Heart left ventricle (tissue), 16 donors: Measurements from ENCODE around the gene IFITM5. TPM values are rescaled to one million over a fixed set of nuclear protein-coding genes. Genes with fewer than 3 reads are reported as not detected.
A peak's percentile ranks its signal among the peaks of the same experiment; 100 is the strongest.
"Not testable (repeated sequence)": the region's sequence is repeated elsewhere in the genome, so short reads cannot be mapped to it uniquely, and the experiment has no call there.

Experiments
- ATAC-seq, 4 donors: fragments of 200-7000 bp; cut with Tn5 transposase; one replicate each; pipeline ENCODE4 v1.9.1; 2020 to 2022; ENCODE audit warnings: moderate library complexity in 4 of 4, mild to moderate bottlenecking in 3 of 4, moderate number of reproducible peaks in 1 of 4
- DNase-seq, 5 donors: peaks; one replicate each; pipeline ENCODE4 v3.0.0-alpha.2; 2020
- H3K27ac ChIP-seq, 12 donors: fragments of 200-600 bp; sonication (generic) in 4 of 12; one replicate each; pipeline versions ENCODE4 v1.5.0 to v1.8.0; 2016 to 2022; ENCODE audit warnings: mild to moderate bottlenecking in 2 of 12
- H3K27me3 ChIP-seq, 9 donors: fragments of 200-600 bp; sonication (generic) in 2 of 9; one replicate each; pipeline versions ENCODE4 v1.5.1 to v1.8.0; 2016 to 2022; ENCODE audit warnings: mild to moderate bottlenecking in 3 of 9
- H3K36me3 ChIP-seq, 9 donors: fragments of 200-600 bp; sonication (generic) in 2 of 9; one replicate each; pipeline versions ENCODE4 v1.5.0 to v1.8.0; 2018 to 2022; ENCODE audit warnings: mild to moderate bottlenecking in 2 of 9
- H3K4me1 ChIP-seq, 12 donors: fragments of 200-600 bp; sonication (generic) in 4 of 12; one replicate each; pipeline versions ENCODE4 v1.5.0 to v1.8.0; 2016 to 2022; ENCODE audit warnings: mild to moderate bottlenecking in 3 of 12
- H3K4me3 ChIP-seq, 12 donors: fragments of 200-600 bp; sonication (generic) in 4 of 12; one replicate each; pipeline versions ENCODE4 v1.5.0 to v1.8.0; 2017 to 2022; ENCODE audit warnings: mild to moderate bottlenecking in 9 of 12, moderate library complexity in 4 of 12
- H3K9me3 ChIP-seq, 12 donors: fragments of 200-600 bp; sonication (generic) in 4 of 12; one replicate each; pipeline versions ENCODE4 v1.5.0 to v1.8.0; 2016 to 2022; ENCODE audit warnings: mild to moderate bottlenecking in 1 of 12
- POLR2A ChIP-seq, 2 donors: fragments of 450-650 bp; IDR thresholded peaks; one replicate each; pipeline ENCODE4 v1.6.1; 2017; ENCODE audit warnings: antibody characterized with exemption in 2 of 2, mild to moderate bottlenecking in 2 of 2, moderate library complexity in 2 of 2
- WGBS, 4 donors: extraction: QIAGEN DNeasy Blood & Tissue Kit in 2 of 4; methylation state at CpG; one replicate each; pipeline versions ENCODE4 v1.1.5 to v1.1.7; 2013 to 2018; 5-methylcytosine and 5-hydroxymethylcytosine counted together
- intact Hi-C, 10 donors: fragments of 100-400 bp; cut with DNase I; formaldehyde crosslinking; loops; one replicate each; pipeline versions ENCODE4 v1.11.1 to v1.14.2; 2022
- polyA plus RNA-seq, 2 donors: library from polyadenylated mRNA; stranded (reverse); fragments of 200-250 nt; gene quantifications; one replicate each; pipeline ENCODE4 v1.2.3, GENCODE V29; 2013
- total RNA-seq, 9 donors: library from RNA; depleted of rRNA in 2 of 9; stranded (reverse); fragments of >200 nt in 2 of 9; fragmentation: NEBNext Ultra II Directional in 3 of 9; extraction: Animal tissue kit (Norgen Biotek cat#: 25700) in 3 of 9; gene quantifications; one replicate each; pipeline versions ENCODE4 v1.1.0 to v1.2.4, GENCODE V29; 2016 to 2023
- TF ChIP-seq, protein P1 (sequence below), 12 donors: fragments of 200-600 bp; sonication (generic) in 4 of 12; IDR thresholded peaks; one replicate each; pipeline versions ENCODE4 v1.5.0 to v1.8.0; 2018 to 2022; ENCODE audit warnings: antibody characterized with exemption in 12 of 12, mild to moderate bottlenecking in 5 of 12
- donor health status: ischemic (EF 13 %, LVEDD 7.1; RV severe dilation, severe dysfunction).
- donor health status: healthy with polysubstance abuse.
- donor health status: DM: no; HTN: yes; CAD: no.
- donor health status: DM: no; HTN: no; CAD: no.
- donor health status: ischemic (EF 25% LVEDD 6.9; RV normal size, moderate dysfunction).
- donor health status: ischemic (EF 25% LVEDD 5.7; RV mildly dilated, moderate dysfunction).
- donor health status: healthy.
- donor health status: DM: yes; HTN: yes; CAD: no.
- donor health status: ischemic (EF 35%, LVEDD 5.7; RV mildly dilated, moderate dysfunction).
- donor health status: nonischemic (EF 11% LVEDD 7.7; RV severe dilation, severe dysfunction).
- donor health status: DM: yes; HTN: yes; CAD: no.
- donor health status: PGD.
- donor health status: ischemic (EF 29% LVEDD 5.4; RV normal size, mild dysfunction).
- donor health status: nonischemic (EF 23%, LVEDD 6.1; RV moderate dilation, normal function).

IFITM5 gene
- total and polyA plus RNA-seq, 11 donors: not detected

- DNase-seq: peak in 1 of 5 donors; percentile 8
- 32 to 50% (median 45%) methylated on average over 7 to 9 of the region's 9 CpGs for WGBS, 4 donors
- no peaks in the 10 kb centered on the region for H3K9me3 ChIP-seq
- peak overlapping the region; percentile 28 to 89 (median 72) for H3K4me3 ChIP-seq
- peaks cover 4 to 44% (median 23%) of the 10 kb centered on the region in 12 donors for H3K4me1 ChIP-seq
- ATAC-seq: no peak
- peak overlapping the region; percentile 85 to 98 (median 92) for H3K27ac ChIP-seq
- TF ChIP-seq POLR2A (IDR thresholded peaks at IDR 0.05): no peak
- TF ChIP-seq, protein P1, sequence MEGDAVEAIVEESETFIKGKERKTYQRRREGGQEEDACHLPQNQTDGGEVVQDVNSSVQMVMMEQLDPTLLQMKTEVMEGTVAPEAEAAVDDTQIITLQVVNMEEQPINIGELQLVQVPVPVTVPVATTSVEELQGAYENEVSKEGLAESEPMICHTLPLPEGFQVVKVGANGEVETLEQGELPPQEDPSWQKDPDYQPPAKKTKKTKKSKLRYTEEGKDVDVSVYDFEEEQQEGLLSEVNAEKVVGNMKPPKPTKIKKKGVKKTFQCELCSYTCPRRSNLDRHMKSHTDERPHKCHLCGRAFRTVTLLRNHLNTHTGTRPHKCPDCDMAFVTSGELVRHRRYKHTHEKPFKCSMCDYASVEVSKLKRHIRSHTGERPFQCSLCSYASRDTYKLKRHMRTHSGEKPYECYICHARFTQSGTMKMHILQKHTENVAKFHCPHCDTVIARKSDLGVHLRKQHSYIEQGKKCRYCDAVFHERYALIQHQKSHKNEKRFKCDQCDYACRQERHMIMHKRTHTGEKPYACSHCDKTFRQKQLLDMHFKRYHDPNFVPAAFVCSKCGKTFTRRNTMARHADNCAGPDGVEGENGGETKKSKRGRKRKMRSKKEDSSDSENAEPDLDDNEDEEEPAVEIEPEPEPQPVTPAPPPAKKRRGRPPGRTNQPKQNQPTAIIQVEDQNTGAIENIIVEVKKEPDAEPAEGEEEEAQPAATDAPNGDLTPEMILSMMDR (IDR thresholded peaks at IDR 0.05): no peak
- peaks cover 0 to 22% (median 7%) of the 10 kb centered on the region in 9 donors for H3K27me3 ChIP-seq
- peaks cover 0 to 20% (median 0%) of the 10 kb centered on the region in 9 donors for H3K36me3 ChIP-seq
- intact Hi-C loops: loop anchor here in 1 of 10 donors (5.0 kb wide), 1 partner anchor 37 kb away; no protein-coding TSS in a partner anchor
Measured at GRCh38 chr11:315051-315481, 15.7 kb upstream of the IFITM5 start.

GRCh38 chr11:314554-314875, 15.2 kb upstream of the IFITM5 start:
- peaks cover 4 to 49% (median 23%) of the 10 kb centered on the region in 12 donors for H3K4me1 ChIP-seq
- intact Hi-C loops: loop anchor here in 2 of 10 donors (5.0 kb wide), 2 partner anchors 38 to 43 kb away; no protein-coding TSS in a partner anchor
- H3K36me3 ChIP-seq: peaks cover 0 to 24% (median 0%) of the 10 kb centered on the region in 9 donors
- peak in 1 of 5 donors; percentile 10 for DNase-seq
- peak overlapping the region; percentile 28 to 89 (median 72) for H3K4me3 ChIP-seq
- H3K27ac ChIP-seq: peak overlapping the region; percentile 85 to 98 (median 92)
- 22 to 52% (median 36%) methylated on average over 6 of the region's 6 CpGs for WGBS, 4 donors
- not testable (repeated sequence) for ATAC-seq, H3K9me3 ChIP-seq
- peaks cover 0 to 22% (median 7%) of the 10 kb centered on the region in 9 donors for H3K27me3 ChIP-seq

DNA sequence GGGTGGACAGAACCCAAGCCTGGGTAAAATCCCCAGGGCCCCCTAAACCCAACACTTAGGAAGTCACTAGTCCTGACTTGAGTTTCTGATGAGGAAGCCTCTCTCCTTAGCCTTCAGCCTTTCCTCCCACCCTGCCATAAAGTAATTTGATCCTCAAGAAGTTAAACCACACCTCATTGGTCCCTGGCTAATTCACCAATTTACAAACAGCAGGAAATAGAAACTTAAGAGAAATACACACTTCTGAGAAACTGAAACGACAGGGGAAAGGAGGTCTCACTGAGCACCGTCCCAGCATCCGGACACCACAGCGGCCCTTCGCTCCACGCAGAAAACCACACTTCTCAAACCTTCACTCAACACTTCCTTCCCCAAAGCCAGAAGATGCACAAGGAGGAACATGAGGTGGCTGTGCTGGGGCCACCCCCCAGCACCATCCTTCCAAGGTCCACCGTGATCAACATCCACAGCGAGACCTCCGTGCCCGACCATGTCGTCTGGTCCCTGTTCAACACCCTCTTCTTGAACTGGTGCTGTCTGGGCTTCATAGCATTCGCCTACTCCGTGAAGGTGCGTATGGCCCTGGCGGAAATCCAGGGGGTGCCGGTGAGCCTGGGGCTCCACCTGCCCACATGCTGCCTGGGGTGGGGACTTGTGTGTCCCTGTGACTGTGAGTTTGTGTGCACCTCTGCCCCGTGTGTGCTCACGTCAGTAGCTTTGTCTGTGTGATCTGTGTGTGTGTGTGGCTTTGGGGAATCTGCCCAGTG, 14.6 kb upstream of the IFITM5 start, which contains the start of gene IFITM1:
Gene IFITM1 (plus strand): TSS at position 254 of the 767 bp plus-strand sequence. CDS start 131 bp downstream, at position 385.
- peak within 1 kb of the TSS; percentile 85 to 98 (median 92) for H3K27ac ChIP-seq

DNA sequence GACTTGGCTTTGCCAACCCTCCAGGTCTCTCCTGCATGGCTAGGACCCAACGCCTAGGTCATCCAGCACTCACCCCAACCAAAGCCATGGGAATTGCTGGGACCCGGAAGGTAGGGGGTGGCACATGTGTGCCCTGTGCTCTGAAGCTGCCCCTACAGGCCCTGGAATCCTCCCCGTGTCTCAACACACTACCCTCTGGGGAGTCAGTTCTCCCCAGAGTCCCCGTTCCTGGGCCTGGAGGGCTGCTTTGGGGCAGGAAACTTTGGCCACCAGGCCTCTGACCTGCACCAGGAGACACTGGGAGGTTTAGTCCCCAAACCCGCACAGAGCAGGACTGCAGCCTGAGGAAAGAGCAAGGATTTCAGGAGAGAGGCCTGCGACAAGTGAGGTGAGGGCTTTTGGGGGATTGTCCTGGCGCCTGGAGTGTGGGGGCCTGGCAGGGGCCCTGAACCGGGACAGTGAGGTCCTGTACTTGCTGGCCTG, 14.0 kb upstream of the IFITM5 start:
- Histone ChIP-seq H3K27ac (peak overlapping the region; percentile 85 to 98 (median 92)), H3K27me3 (peaks cover 0 to 22% (median 7%) of the 10 kb centered on the region in 9 donors), H3K4me1 (peaks cover 4 to 55% (median 25%) of the 10 kb centered on the region in 12 donors), H3K36me3 (peaks cover 0 to 30% (median 0%) of the 10 kb centered on the region in 9 donors), H3K9me3 (no peaks in the 10 kb centered on the region), H3K4me3 (peak overlapping the region in 11 of 12 donors; percentile 56 to 89 (median 72))
- DNase-seq (peak in 1 of 5 donors; percentile 42), ATAC-seq (no peak)
- intact Hi-C loops: loop anchor here in 5 of 10 donors (2.0 to 5.0 kb wide), 4 partner anchors 39 to 105 kb away; no protein-coding TSS in a partner anchor
- TF ChIP-seq POLR2A (IDR thresholded peaks at IDR 0.05): no peak
- TF ChIP-seq, protein P1 (IDR thresholded peaks at IDR 0.05): no peak
- WGBS, 4 donors: 56 to 61% (median 57%) methylated on average over 7 to 8 of the region's 8 CpGs

More for the DNA sequence above, 14.6 kb upstream of the IFITM5 start, which contains the start of gene IFITM1:
- DNase-seq (peak in 3 of 5 donors; percentile 60 to 68 (median 65)), ATAC-seq (peak; percentile 18 to 59 (median 34))
- TF ChIP-seq POLR2A (IDR thresholded peaks at IDR 0.05): peak in 1 of 2 donors; percentile 80
- TF ChIP-seq, protein P1 (IDR thresholded peaks at IDR 0.05): no peak
- Histone ChIP-seq H3K4me1 (peaks cover 4 to 54% (median 25%) of the 10 kb centered on the region in 12 donors), H3K36me3 (peaks cover 0 to 30% (median 0%) of the 10 kb centered on the region in 9 donors), H3K9me3 (no peaks in the 10 kb centered on the region), H3K4me3 (peak within 1 kb of the TSS; percentile 28 to 89 (median 72)), H3K27me3 (peaks cover 0 to 22% (median 7%) of the 10 kb centered on the region in 9 donors)
- intact Hi-C loops: loop anchor here in 5 of 10 donors (2.0 to 5.0 kb wide), 4 partner anchors 38 to 105 kb away; no protein-coding TSS in a partner anchor
- 25 to 32% (median 29%) methylated on average over 18 of the region's 18 CpGs for whole genome bisulfite sequencing, 4 donors
